CD4-positive, CD25-positive, alpha-beta regulatory T cell (primary cell): ENCODE measurements around the gene MUS81. TPM values are rescaled to one million over a fixed set of nuclear protein-coding genes. Genes with fewer than 3 reads are reported as not detected.

Experiments used
- ATAC-seq, 2 donors: fragments of 150-1000 bp; cut with Tn5 transposase; one replicate each; pipeline ENCODE4 v1.10.0; 2021; ENCODE audit warnings: low read depth in 2 of 2, moderate number of reproducible peaks in 2 of 2, moderate library complexity in 1 of 2
- DNase-seq, 3 donors: peaks; one replicate each; pipeline versions ENCODE4 v3.0.0 to v3.0.0-alpha.2; 2012 to 2022; ENCODE audit warnings: mixed read lengths in 1 of 3
- H3K27ac ChIP-seq: one replicate; pipeline ENCODE4 v1.7.0; 2013; ENCODE audit warnings: mild to moderate bottlenecking, low read length; ENCODE audit not compliant: insufficient read depth, poor library complexity, severe bottlenecking
- H3K27me3 ChIP-seq: one replicate; pipeline ENCODE4 v1.7.0; 2013; ENCODE audit warnings: low read length; ENCODE audit not compliant: control insufficient read depth, insufficient read depth
- H3K36me3 ChIP-seq: one replicate; pipeline ENCODE4 v1.7.0; 2013; ENCODE audit warnings: mild to moderate bottlenecking, low read length, moderate library complexity; ENCODE audit not compliant: control insufficient read depth, insufficient read depth
- H3K4me1 ChIP-seq: 2 replicates; pipeline ENCODE4 v1.7.0; 2013; ENCODE audit warnings: mild to moderate bottlenecking, low read length; ENCODE audit not compliant: insufficient read depth, control insufficient read depth, poor library complexity, severe bottlenecking
- H3K4me3 ChIP-seq: one replicate; pipeline ENCODE4 v1.7.0; 2013; ENCODE audit warnings: low read depth, mild to moderate bottlenecking, low read length, moderate library complexity
- H3K9me3 ChIP-seq, 2 experiments: 1 replicate in 1 of 2; 2 replicates in 1 of 2; pipeline ENCODE4 v1.7.0; 2013; ENCODE audit warnings: low read length in 2 of 2, mild to moderate bottlenecking in 1 of 2, moderate library complexity in 1 of 2; ENCODE audit not compliant: control insufficient read depth in 2 of 2
- H3K27ac Mint-ChIP-seq, 3 donors: one replicate each; pipeline ENCODE4 v1.8.0; 2020 to 2022; ENCODE audit warnings: mild to moderate bottlenecking in 3 of 3, mixed read lengths in 3 of 3, moderate library complexity in 2 of 3
- H3K27me3 Mint-ChIP-seq: one replicate; pipeline ENCODE4 v1.8.0; 2022; ENCODE audit warnings: mild to moderate bottlenecking, mixed read lengths
- H3K36me3 Mint-ChIP-seq: one replicate; pipeline ENCODE4 v1.8.0; 2020; ENCODE audit warnings: mixed read lengths
- H3K4me1 Mint-ChIP-seq, 4 donors: one replicate each; pipeline ENCODE4 v1.8.0; 2020 to 2022; ENCODE audit warnings: mixed read lengths in 4 of 4, mild to moderate bottlenecking in 1 of 4
- H3K4me3 Mint-ChIP-seq, 4 donors: one replicate each; pipeline ENCODE4 v1.8.0; 2020 to 2022; ENCODE audit warnings: mild to moderate bottlenecking in 4 of 4, mixed read lengths in 4 of 4, moderate library complexity in 3 of 4
- H3K9me3 Mint-ChIP-seq, 7 donors: one replicate each; pipeline ENCODE4 v1.8.0; 2020 to 2022; ENCODE audit warnings: mixed read lengths in 7 of 7, mild to moderate bottlenecking in 3 of 7, moderate library complexity in 2 of 7
- polyA plus RNA-seq, 4 donors: library from polyadenylated mRNA; unstranded; fragments of 300-500 nt; fragmentation: Illumina TruSeq; gene quantifications; one replicate each; pipeline ENCODE4 v1.2.3, GENCODE V29; 2021
- total RNA-seq: library from RNA; stranded (reverse); gene quantifications from one replicate; pipeline ENCODE4 v1.2.3, GENCODE V29; 2022

MUS81 gene
- total and polyA plus RNA-seq, 5 donors from 2014 or later: 22.7 to 51.1 (median 24.0) TPM

DNA sequence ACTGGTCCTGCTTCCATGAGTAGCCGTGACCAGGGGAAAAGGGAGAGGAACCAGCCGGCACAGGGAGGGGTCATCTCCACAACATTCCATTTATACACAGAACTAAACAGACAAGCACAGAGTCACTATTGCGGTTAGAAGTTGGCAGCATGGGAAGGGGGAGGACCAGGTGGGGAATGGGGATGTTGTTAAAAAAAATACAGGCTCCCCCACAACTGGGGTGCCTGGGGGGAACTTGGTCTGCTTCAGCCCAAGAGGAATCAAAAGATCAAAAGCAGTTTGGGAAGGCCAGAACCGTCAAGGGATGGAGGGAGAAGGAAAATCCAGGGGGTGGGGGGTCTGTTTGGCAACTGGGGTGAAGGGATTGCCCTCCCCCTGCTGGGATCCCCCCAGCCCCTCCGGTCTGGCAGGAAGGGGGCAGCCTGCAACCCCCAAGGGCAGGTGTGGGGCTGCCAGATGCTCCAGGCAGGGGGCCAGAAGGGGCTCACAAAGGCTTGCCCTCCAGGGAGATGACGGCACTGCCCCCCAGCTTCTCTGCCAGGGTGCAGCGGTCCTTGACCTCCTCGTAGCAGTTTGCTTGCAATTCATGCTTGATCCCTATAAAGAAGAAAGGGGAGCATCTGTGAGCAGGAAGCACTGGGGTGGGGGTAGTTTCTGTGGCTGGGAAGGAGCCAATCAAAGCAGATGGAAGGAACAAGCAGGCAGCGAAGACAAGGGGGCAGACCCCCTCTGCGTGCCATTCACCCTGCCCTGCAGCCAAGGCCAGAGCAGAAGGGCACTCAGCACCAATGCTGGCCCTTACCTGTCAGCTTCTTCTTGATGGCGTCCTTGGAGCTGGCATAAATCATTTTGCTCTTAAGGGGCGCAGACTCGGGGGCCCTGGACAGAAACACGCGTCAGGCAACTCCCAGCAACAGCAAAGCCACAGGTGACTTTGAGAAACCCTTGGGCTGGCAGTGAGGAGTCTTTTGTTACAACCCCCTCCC is 5.1 kb upstream of the MUS81 start:
- DNase-seq (no peak), ATAC-seq (no peak)
- Histone ChIP-seq H3K4me1 (peaks cover 54% of the 10 kb centered on the region), H3K9me3 (peaks cover 6 to 9% of the 10 kb centered on the region in 2 experiments), H3K27ac (no peak overlapping the region), H3K4me3 (no peak overlapping the region), H3K36me3 (peaks cover 53% of the 10 kb centered on the region), H3K27me3 (no peaks in the 10 kb centered on the region)
- Mint-ChIP-seq H3K27ac (peak overlapping the region; percentile 25 to 95 (median 77)), H3K27me3 (peaks cover 7% of the 10 kb centered on the region), H3K4me1 (peaks cover 3 to 60% (median 35%) of the 10 kb centered on the region in 4 donors), H3K4me3 (peak overlapping the region; percentile 88 to 97 (median 92)), H3K36me3 (peaks cover 40% of the 10 kb centered on the region), H3K9me3 (peaks cover 0 to 2% (median 0%) of the 10 kb centered on the region in 7 donors)

GRCh38 chr11:65855927-65856363 is 4.3 kb upstream of the MUS81 start:
- H3K27ac ChIP-seq: peak overlapping the region; percentile 95
- H3K4me1 Mint-ChIP-seq: peaks cover 3 to 62% (median 38%) of the 10 kb centered on the region in 4 donors
- H3K27ac Mint-ChIP-seq: peak overlapping the region; percentile 95 to 98 (median 95)
- H3K36me3 Mint-ChIP-seq: peaks cover 40% of the 10 kb centered on the region
- H3K4me1 ChIP-seq: peaks cover 58% of the 10 kb centered on the region
- no peaks in the 10 kb centered on the region for H3K27me3 ChIP-seq
- H3K9me3 Mint-ChIP-seq: peaks cover 0 to 2% (median 0%) of the 10 kb centered on the region in 7 donors
- H3K36me3 ChIP-seq: peaks cover 53% of the 10 kb centered on the region
- ATAC-seq (no peak), DNase-seq (no peak)
- H3K9me3 ChIP-seq: peaks cover 6 to 9% of the 10 kb centered on the region in 2 experiments
- H3K4me3 Mint-ChIP-seq: peak overlapping the region; percentile 88 to 97 (median 94)
- H3K27me3 Mint-ChIP-seq: peaks cover 7% of the 10 kb centered on the region
- peak overlapping the region; percentile 90 for H3K4me3 ChIP-seq

- peaks cover 44% of the 10 kb centered on the region for H3K36me3 ChIP-seq
- peaks cover 0 to 2% (median 0%) of the 10 kb centered on the region in 7 donors for H3K9me3 Mint-ChIP-seq
- H3K27ac Mint-ChIP-seq: peak overlapping the region; percentile 95 to 98 (median 95)
- no peaks in the 10 kb centered on the region for H3K27me3 ChIP-seq
- peak; percentile 81 to 93 (median 85) for DNase-seq
- H3K27me3 Mint-ChIP-seq: peaks cover 7% of the 10 kb centered on the region
- peak; percentile 5 to 20 for ATAC-seq
- peak overlapping the region; percentile 95 for H3K27ac ChIP-seq
- peak overlapping the region; percentile 90 for H3K4me3 ChIP-seq
- peaks cover 3 to 66% (median 40%) of the 10 kb centered on the region in 4 donors for H3K4me1 Mint-ChIP-seq
- H3K4me3 Mint-ChIP-seq: peak overlapping the region; percentile 88 to 97 (median 94)
- H3K4me1 ChIP-seq: peaks cover 68% of the 10 kb centered on the region
- peaks cover 0 to under 1% of the 10 kb centered on the region in 2 experiments for H3K9me3 ChIP-seq
- H3K36me3 Mint-ChIP-seq: peaks cover 34% of the 10 kb centered on the region
These were observed 3.3 kb upstream of the MUS81 start for GRCh38 chr11:65856689-65857499.

- Histone ChIP-seq H3K36me3 (peaks cover 43% of the 10 kb centered on the region), H3K9me3 (no peaks in the 10 kb centered on the region), H3K27me3 (no peaks in the 10 kb centered on the region), H3K4me3 (peak overlapping the region; percentile 90), H3K4me1 (peaks cover 73% of the 10 kb centered on the region), H3K27ac (peak overlapping the region; percentile 95)
- Mint-ChIP-seq H3K4me1 (peaks cover 3 to 64% (median 41%) of the 10 kb centered on the region in 4 donors), H3K4me3 (peak overlapping the region; percentile 88 to 97 (median 94)), H3K36me3 (peaks cover 31% of the 10 kb centered on the region), H3K9me3 (peaks cover 0 to 2% (median 0%) of the 10 kb centered on the region in 7 donors), H3K27ac (peak overlapping the region in 1 of 3 donors; percentile 9), H3K27me3 (peaks cover 7% of the 10 kb centered on the region)
- ATAC-seq: no peak
- peak; percentile 48 to 71 (median 70) for DNase-seq
These were observed 2.8 kb upstream of the MUS81 start for GRCh38 chr11:65857500-65857852.

- Histone ChIP-seq H3K27me3 (no peaks in the 10 kb centered on the region), H3K4me3 (peak within 1 kb of the TSS; percentile 95), H3K36me3 (peaks cover 43% of the 10 kb centered on the region), H3K9me3 (no peaks in the 10 kb centered on the region), H3K4me1 (peaks cover 74% of the 10 kb centered on the region), H3K27ac (peak within 1 kb of the TSS; percentile 95)
- peaks cover 3 to 67% (median 44%) of the 10 kb centered on the region in 4 donors for H3K4me1 Mint-ChIP-seq
- DNase-seq (peak; percentile 96 to 99 (median 97)), ATAC-seq (peak; percentile 73 to 78)
- H3K27me3 Mint-ChIP-seq: peaks cover 7% of the 10 kb centered on the region
- peaks cover 0 to 2% (median 0%) of the 10 kb centered on the region in 7 donors for H3K9me3 Mint-ChIP-seq
- H3K4me3 Mint-ChIP-seq: peak within 1 kb of the TSS; percentile 94 to 99 (median 96)
- peak within 1 kb of the TSS; percentile 86 to 98 (median 96) for H3K27ac Mint-ChIP-seq
- H3K36me3 Mint-ChIP-seq: peaks cover 34% of the 10 kb centered on the region
These were observed 2.2 kb upstream of the MUS81 start, which contains the start of gene CFL1 for GRCh38 chr11:65857853-65858680. Gene CFL1 (minus strand): TSS chr11:65858180. CDS start chr11:65858099, 81 bp downstream.

- no peak for ATAC-seq
- H3K4me1 Mint-ChIP-seq: peaks cover 3 to 62% (median 42%) of the 10 kb centered on the region in 4 donors
These were observed 1.5 kb upstream of the MUS81 start for GRCh38 chr11:65858681-65859087.

More at GRCh38 chr11:65858681-65859087, 1.5 kb upstream of the MUS81 start:
- peaks cover 71% of the 10 kb centered on the region for H3K4me1 ChIP-seq
- peak overlapping the region; percentile 95 for H3K27ac ChIP-seq
- Mint-ChIP-seq H3K27ac (peak overlapping the region; percentile 86 to 98 (median 96)), H3K36me3 (peaks cover 28% of the 10 kb centered on the region), H3K9me3 (peaks cover 0 to 2% (median 0%) of the 10 kb centered on the region in 7 donors), H3K4me3 (peak overlapping the region; percentile 94 to 99 (median 96)), H3K27me3 (peaks cover 7% of the 10 kb centered on the region)
- peak overlapping the region; percentile 95 for H3K4me3 ChIP-seq
- H3K27me3 ChIP-seq: no peaks in the 10 kb centered on the region
- no peaks in the 10 kb centered on the region for H3K9me3 ChIP-seq
- DNase-seq: peak in 1 of 3 donors; percentile 57
- H3K36me3 ChIP-seq: peaks cover 42% of the 10 kb centered on the region
